NOMO-1 treated with dmso at 0.1 percent for 144 hours (cell line): ENCODE data around the gene NR6A1.
"Not testable (repeated sequence)": the region's sequence is repeated elsewhere in the genome, so short reads cannot be mapped to it uniquely, and the experiment has no call there.

ENCODE experiments used
- DNase-seq: peaks from one replicate; lab custom pipeline; 2025; ENCODE audit not compliant: unreplicated experiment; lab: John Stamatoyannopoulos, UW

NR6A1 gene

GRCh38 chr9:124778575-124779367 is 7.7 kb upstream of the NR6A1 start:
- no peak for DNase-seq

- no peak for DNase-seq
These were observed 6.0 kb upstream of the NR6A1 start, which contains the start of gene OLFML2A for GRCh38 chr9:124776954-124777648. OLFML2A (plus strand) TSS chr9:124777133; CDS start chr9:124777271, 138 bp downstream.

- DNase-seq, result no peak
These were observed 5.5 kb upstream of the NR6A1 start for GRCh38 chr9:124776618-124776953.

GRCh38 chr9:124774129-124774978 is 3.2 kb upstream of the NR6A1 start:
- peak; percentile 74 for DNase-seq

GRCh38 chr9:124773473-124774128 is 2.5 kb upstream of the NR6A1 start:
- no peak for DNase-seq

- DNase-seq, result not testable (repeated sequence)
These were observed 1.8 kb upstream of the NR6A1 start for GRCh38 chr9:124772877-124773276.

GRCh38 chr9:124771867-124772679 is 962 bp upstream of the NR6A1 start:
- no peak for DNase-seq

- no peak for DNase-seq
These were observed 621 bp downstream of the NR6A1 start for GRCh38 chr9:124770359-124771020.

GRCh38 chr9:124769549-124770358 is 1.4 kb downstream of the NR6A1 start:
- peak; percentile 52 for DNase-seq

- DNase-seq, result no peak
These were observed 2.2 kb downstream of the NR6A1 start for GRCh38 chr9:124768750-124769548.

GRCh38 chr9:124768334-124768733 is 2.8 kb downstream of the NR6A1 start:
- DNase-seq, result no peak

- DNase-seq, result no peak
These were observed 3.3 kb downstream of the NR6A1 start for GRCh38 chr9:124767821-124768220.

- no peak for DNase-seq
These were observed 4.1 kb downstream of the NR6A1 start for GRCh38 chr9:124766815-124767554.

- DNase-seq, result no peak
These were observed 4.8 kb downstream of the NR6A1 start for GRCh38 chr9:124766326-124766725.

- no peak for DNase-seq
These were observed 5.7 kb downstream of the NR6A1 start for GRCh38 chr9:124765439-124765835.

- DNase-seq, result no peak
These were observed 6.2 kb downstream of the NR6A1 start for GRCh38 chr9:124764774-124765438.

- no peak for DNase-seq
These were observed 8.5 kb downstream of the NR6A1 start for GRCh38 chr9:124762633-124763032.
